Brain microvascular endothelial cell (primary cell): Measurements from ENCODE around the gene TPRA1.

ENCODE experiments used
- DNase-seq: peaks from one replicate; pipeline ENCODE4 v3.0.0-alpha.2; 2020
- H3K27ac ChIP-seq: fragments of 250-450 bp; sonication (Bioruptor Pico); 2 replicates; pipeline ENCODE4 v1.5.1; 2020; ENCODE audit warnings: mild to moderate bottlenecking, moderate library complexity
- H3K27me3 ChIP-seq: fragments of 250-450 bp; sonication (Bioruptor Pico); replicated peaks from 2 replicates; pipeline ENCODE4 v1.5.1; 2020; ENCODE audit warnings: mild to moderate bottlenecking
- H3K36me3 ChIP-seq: fragments of 250-450 bp; sonication (Bioruptor Pico); replicated peaks from 2 replicates; pipeline ENCODE4 v1.5.1; 2020; ENCODE audit warnings: mild to moderate bottlenecking
- H3K4me3 ChIP-seq: 2 replicates; pipeline ENCODE4 v1.5.1; 2011; ENCODE audit warnings: low read depth, mild to moderate bottlenecking, control low read depth, low read length, moderate library complexity
- in situ Hi-C: cut with HindIII; loops from 2 replicates; pipeline ENCODE4 v1.10.0; 2017; ENCODE audit warnings: low sequenced_read_pairs, low pct_ligation_motif_present
- TF ChIP-seq, protein P1 (sequence below): IDR thresholded peaks from 2 replicates; pipeline ENCODE4 v1.5.1; 2011; ENCODE audit warnings: low read depth, mild to moderate bottlenecking, moderate library complexity, low read length, control low read depth, inconsistent platforms; ENCODE audit errors: missing control alignments

The TPRA1 gene

DNA sequence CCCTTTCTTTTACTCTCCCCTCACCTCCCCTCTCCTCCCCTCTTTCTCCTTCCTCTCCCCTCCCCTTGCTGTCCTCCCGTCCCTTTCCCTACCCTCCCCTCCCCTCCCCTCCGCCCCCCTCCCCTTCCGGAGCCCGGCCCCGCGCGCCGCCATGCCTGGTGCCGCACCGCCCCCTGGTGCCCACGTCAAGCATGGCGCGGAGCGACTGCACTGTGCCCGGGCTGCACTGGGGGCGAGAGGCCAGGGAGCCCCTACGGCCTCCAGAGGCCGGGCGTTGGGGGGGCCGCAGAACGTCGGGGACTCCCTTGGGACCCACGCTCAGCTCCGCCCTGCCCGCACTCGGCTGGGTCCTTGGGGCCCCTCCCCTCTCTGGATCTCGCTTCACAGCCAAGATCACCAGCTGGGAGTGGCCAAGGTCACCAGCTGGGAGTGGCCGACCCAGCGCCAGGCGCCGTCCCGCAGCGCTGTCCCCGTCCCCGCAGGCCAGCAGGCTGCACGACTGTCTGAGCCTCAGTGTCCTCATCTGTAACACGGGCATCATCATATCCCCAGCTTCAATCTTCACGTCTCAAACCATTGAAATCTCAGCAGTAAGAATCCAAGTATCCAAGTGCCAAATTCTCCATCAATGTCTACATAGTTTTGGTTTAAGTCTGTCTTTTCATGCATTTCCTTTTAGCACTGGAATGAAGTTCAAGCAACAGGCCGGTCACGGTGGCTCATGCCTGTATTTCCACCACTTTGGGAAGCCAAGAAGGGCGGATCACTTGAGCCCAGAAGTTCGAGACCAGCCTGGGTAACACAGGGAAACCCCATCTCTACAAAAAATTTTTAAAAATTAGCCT, 42.5 kb downstream of the TPRA1 start:
- DNase-seq, result peak; percentile 26
- Histone ChIP-seq H3K4me3 (peak overlapping the region; percentile 61), H3K36me3 (no peaks in the 10 kb centered on the region), H3K27ac (no peak overlapping the region), H3K27me3 (no peaks in the 10 kb centered on the region)
- in situ Hi-C loops, result no loop called here
- TF ChIP-seq, protein P1, sequence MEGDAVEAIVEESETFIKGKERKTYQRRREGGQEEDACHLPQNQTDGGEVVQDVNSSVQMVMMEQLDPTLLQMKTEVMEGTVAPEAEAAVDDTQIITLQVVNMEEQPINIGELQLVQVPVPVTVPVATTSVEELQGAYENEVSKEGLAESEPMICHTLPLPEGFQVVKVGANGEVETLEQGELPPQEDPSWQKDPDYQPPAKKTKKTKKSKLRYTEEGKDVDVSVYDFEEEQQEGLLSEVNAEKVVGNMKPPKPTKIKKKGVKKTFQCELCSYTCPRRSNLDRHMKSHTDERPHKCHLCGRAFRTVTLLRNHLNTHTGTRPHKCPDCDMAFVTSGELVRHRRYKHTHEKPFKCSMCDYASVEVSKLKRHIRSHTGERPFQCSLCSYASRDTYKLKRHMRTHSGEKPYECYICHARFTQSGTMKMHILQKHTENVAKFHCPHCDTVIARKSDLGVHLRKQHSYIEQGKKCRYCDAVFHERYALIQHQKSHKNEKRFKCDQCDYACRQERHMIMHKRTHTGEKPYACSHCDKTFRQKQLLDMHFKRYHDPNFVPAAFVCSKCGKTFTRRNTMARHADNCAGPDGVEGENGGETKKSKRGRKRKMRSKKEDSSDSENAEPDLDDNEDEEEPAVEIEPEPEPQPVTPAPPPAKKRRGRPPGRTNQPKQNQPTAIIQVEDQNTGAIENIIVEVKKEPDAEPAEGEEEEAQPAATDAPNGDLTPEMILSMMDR, result peak; percentile 65

DNA sequence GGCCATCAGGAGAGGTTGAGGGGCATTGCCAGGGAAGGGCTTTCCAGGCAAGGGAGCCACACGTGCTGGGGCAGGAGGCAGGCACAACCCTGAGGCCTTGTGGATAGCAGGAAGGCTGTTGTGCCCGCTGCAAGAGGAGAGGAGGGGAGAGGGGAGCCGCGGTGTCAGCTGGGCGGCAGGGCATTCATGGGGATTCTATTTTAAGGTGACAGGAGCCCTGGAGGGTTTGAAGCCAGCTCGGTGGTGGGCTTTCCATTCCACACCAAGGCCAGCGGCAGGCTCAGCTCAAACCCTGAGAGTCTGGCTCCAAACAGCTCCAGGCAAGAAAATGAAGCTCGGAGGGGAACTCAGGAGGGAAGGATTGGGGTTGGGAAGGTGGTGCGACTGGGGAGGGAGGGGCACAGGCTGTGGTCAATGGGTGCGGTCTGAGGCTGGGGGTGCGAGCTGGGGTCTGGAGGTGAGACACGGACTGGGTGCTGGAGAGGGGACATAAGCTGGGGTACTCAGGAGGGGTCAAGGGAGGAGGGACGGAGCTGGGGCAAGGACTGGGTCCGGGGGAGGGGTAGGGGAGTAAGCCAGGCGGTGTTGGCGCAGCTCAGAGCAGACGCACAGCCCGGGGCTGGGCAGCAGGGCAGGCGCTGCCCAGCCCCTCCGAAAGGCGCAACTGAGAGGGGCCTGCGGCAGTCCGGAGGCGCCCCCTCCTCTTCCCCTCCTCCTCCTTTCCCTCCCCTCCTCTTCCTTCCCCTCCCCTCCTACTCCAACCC, 43.4 kb downstream of the TPRA1 start:
- TF ChIP-seq, protein P1, result no peak
- Histone ChIP-seq H3K27me3 (no peaks in the 10 kb centered on the region), H3K4me3 (peak overlapping the region; percentile 61), H3K36me3 (no peaks in the 10 kb centered on the region), H3K27ac (no peak overlapping the region)
- no peak for DNase-seq
- in situ Hi-C loops, result no loop called here

- TF ChIP-seq, protein P1, result no peak
- in situ Hi-C loops, result no loop called here
- Histone ChIP-seq H3K36me3 (no peaks in the 10 kb centered on the region), H3K27me3 (no peaks in the 10 kb centered on the region), H3K4me3 (no peak overlapping the region), H3K27ac (no peak overlapping the region)
- DNase-seq, result no peak
Observed at GRCh38 chr3:127546554-127546953, 44.0 kb downstream of the TPRA1 start.

GRCh38 chr3:127545711-127546457, 44.6 kb downstream of the TPRA1 start:
- TF ChIP-seq, protein P1, result no peak
- Histone ChIP-seq H3K36me3 (no peaks in the 10 kb centered on the region), H3K4me3 (no peak overlapping the region), H3K27ac (no peak overlapping the region), H3K27me3 (no peaks in the 10 kb centered on the region)
- DNase-seq, result no peak
- in situ Hi-C loops, result no loop called here

DNA sequence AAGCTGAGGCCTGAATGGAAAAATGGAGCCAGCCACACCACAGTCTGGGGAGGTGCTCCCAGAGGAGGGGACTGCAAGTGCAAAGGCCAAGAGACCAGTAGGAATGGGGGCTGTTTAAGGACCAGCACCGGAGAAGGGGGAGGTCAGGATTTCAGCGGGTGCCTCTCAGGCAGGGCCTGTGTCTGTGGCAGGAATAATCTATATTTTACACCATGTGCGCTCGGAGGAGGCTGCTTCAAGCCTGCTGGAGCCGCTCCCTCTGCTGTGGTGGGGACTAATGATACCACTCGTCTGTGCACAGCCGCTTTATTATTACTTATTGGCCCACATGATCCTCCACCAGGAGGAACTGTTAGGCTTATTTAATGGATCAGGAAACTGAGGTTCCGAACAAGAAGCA, 45.3 kb downstream of the TPRA1 start:
- H3K36me3 ChIP-seq, result no peaks in the 10 kb centered on the region
- no peak overlapping the region for H3K4me3 ChIP-seq
- H3K27ac ChIP-seq, result no peak overlapping the region
- H3K27me3 ChIP-seq, result no peaks in the 10 kb centered on the region
- TF ChIP-seq, protein P1, result no peak
- no peak for DNase-seq
- in situ Hi-C loops, result no loop called here
